HG02798 (cell line): ENCODE measurements around the gene MINK1.

ENCODE experiments used
- ATAC-seq: cut with Tn5 transposase; IDR thresholded peaks from one replicate; pipeline ENCODE4 v1.9.1; 2021; ENCODE audit warnings: mild to moderate bottlenecking; ENCODE audit not compliant: unreplicated experiment, poor library complexity

Gene MINK1

GRCh38 chr17:4810696-4811290, 22.3 kb upstream of the MINK1 start:
- ATAC-seq = no peak

- ATAC-seq = no peak
Observed at GRCh38 chr17:4811471-4811870, 21.7 kb upstream of the MINK1 start.

DNA sequence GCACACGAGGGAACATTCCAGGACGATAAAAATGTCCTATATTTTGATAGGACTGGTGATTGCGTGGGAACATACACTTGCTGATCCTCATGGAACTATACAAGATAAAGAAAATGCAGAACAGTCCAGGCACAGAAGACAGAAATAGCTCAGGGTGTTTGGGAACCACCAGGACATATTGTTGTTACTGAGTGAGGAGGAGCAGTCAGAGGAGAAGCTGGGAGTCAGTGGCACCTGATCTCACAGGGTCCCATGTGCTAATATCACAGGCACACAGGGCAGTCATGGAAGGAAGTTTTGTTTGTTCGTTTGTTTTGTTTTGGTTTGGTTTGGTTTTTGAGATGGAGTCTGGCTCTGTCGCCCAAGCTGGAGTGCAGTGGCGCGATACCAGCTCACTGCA, 20.4 kb upstream of the MINK1 start:
- ATAC-seq = no peak

GRCh38 chr17:4815043-4815675, 18.0 kb upstream of the MINK1 start:
- no peak for ATAC-seq

GRCh38 chr17:4816826-4817225, 16.3 kb upstream of the MINK1 start:
- ATAC-seq = no peak

- no peak for ATAC-seq
Observed at GRCh38 chr17:4818276-4818675, 14.9 kb upstream of the MINK1 start.

GRCh38 chr17:4822835-4823234, 10.3 kb upstream of the MINK1 start:
- no peak for ATAC-seq

DNA sequence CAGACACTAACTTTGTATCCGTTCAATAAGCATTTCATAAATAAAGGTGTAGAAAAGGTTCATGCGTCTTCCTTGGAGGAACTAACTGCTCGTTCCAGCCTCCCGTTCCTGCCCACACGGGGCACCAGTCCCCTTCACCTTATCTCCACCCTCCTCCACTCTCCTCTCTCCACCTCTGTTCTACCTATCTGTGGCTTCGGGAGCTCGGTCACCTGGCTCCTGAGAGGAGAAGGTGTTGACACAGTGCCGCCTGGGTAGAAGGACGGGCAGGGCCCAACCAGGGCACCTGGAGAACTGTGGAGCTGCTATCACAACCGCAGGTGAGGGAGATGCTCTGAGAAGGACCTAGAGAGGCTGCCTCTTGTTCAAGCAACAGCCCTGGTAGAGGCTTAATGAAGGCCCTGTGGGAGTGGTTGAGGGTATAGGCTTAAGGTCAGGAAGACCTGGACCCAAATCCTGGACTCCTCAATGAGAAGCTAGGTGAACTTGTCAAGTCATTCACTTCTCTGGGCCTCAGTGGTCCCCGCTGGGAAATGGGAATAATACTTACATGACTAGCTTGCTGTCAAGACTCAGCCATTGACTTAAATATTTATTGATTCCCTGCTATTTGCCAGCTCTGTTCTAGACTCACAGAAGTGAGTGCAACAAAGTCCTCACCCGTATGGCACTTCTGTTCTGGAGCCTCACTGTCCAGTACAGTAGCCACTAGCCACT, 9.6 kb upstream of the MINK1 start:
- no peak for ATAC-seq

- no peak for ATAC-seq
Observed at GRCh38 chr17:4827399-4827798, 5.7 kb upstream of the MINK1 start.

GRCh38 chr17:4832829-4833177, 337 bp upstream of the MINK1 start:
- ATAC-seq = peak; percentile 14

DNA sequence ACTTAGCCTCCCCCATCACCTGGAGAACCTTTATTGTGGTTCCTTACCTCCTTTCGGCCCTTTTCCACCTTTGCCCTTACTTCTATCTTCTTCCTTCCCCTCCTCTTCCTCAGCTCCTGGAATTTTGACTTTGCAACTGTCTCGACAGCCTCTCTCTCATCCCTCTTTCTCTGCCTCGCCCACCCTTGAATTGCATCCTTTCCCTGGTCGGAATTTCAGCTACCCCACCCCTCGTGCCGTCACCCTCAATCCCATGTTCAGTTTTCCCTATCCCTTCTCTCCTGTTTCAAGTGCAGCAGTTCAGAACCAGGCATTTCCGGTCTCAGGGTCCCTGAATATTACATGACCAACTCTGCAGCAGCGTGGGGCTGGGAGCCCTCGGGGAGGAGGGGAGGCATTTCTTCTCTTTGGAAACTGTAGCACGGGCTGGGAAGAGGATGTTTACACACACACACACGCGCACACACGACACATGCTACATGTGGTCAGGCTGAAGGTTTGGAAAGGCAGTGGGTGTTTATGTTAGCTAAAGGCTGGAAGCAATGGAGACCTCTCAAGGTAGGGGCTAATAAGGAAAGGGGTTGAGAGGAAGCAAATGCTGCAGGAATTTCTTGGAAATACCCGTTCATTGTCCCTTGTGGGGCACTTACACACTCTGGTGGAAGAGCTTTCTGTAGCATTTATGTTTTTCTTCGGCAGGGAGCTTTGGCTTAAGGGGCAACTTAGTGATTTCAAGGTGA, 971 bp downstream of the MINK1 start:
- ATAC-seq = no peak

DNA sequence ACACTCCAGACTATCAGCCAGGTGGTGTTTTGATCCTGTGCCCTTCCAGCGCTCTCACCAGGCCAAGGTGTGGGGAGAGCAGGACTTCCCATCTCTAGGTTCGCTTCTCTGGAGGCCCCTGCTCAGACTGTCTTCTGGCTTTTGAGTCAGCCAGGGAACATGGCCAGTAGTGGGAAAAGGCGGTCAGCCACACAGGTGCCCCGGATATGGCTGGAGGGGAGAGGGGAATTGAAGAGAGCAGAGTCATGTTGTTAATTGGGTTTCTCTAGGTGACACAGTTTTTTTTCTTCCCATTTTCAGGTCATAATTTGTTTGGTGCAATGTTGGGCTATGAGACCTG, 1.5 kb downstream of the MINK1 start:
- no peak for ATAC-seq

- no peak for ATAC-seq
Observed at GRCh38 chr17:4836221-4836620, 3.1 kb downstream of the MINK1 start.

GRCh38 chr17:4837471-4838308, 4.5 kb downstream of the MINK1 start:
- ATAC-seq = no peak

DNA sequence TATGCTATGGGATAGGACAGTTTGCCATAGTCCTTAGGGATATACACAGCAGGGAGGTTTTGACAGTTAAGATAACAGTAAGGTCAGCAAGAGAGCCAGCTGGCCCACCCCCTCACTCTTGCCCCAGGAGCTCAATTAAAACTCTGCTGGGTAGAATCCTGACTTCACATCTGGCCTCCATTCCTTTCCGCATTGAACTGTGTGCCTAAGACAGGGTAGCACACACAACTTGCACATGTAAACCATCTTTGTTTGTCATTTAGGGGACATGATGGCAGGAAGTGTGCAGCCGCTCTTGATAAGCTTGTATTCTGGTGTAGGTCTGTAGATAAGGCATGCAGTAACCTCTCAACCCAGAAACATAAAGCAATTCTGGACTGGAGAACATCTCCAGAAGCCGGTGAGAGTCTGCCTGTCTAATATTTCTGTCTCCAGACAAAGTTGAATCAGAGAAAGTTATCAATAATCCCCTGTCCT, 5.2 kb downstream of the MINK1 start:
- no peak for ATAC-seq

DNA sequence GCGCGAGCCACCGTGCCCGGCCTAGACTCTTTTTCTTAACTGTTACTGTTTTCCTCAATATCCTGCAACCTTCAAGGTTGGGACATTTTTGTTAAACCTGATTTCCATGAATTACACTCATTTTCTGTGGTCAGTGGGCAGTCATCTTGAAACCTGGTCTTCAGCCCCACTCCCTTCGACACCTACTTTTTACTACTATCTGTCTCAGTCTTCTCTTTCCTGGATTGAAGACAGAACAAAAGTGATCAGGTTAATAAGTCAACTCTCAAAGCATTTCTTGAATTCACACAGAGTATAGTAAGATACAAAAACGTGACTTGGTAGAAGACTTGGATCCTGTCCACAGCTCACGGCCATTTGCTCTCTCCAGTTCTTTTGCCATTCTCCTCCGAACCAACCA, 6.1 kb downstream of the MINK1 start:
- ATAC-seq = no peak

DNA sequence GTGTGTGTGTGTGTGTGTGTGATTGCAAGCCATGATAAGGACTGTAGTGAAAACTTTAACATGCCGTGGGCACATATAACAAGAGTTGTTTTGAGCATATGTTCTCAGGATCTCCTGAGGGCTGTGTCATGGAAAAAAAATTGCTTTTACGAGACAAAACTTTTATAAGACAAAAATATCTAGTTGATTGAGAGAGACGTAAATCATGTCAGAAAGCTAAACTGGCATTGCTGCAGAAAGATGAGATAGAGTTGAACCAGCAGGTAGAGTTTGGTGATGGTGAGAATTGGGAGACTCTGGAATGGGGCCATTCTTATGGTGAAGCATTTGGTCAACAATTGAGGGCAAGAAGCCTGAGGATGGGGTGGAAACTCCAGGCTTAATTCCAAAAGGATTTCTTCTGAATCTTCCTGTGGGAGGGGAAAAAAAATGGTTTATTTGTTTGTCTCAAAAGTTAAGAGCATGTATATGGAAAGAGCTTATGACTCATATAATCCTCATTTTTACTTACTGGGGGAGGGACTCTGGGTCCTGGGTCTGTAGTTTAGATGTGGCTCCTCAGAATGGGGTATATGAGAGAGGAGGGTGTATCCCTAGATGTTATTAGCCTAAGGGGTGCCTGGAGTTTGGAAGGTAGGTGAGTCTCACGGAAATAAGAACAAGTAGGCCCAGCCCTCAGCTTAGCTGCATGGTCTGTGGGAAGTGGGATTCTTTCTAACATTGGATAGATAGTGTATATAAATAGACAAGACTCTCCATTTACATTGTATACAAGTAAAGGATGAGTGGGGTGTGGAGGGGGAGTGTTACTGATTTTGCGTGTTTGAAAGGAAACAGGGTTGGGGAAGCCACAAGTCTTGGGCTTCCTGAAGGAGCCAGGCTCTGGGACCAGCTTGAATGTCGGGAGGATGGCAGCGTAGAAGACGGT, 7.1 kb downstream of the MINK1 start:
- no peak for ATAC-seq

GRCh38 chr17:4840893-4841242, 7.7 kb downstream of the MINK1 start:
- no peak for ATAC-seq

GRCh38 chr17:4842376-4842775, 9.2 kb downstream of the MINK1 start:
- ATAC-seq = no peak
